Measurements from ENCODE around the gene PACRGL.

- TF ChIP-seq YY1 (IDR thresholded peaks at IDR 0.05; ENCODE audit: insufficient read depth, insufficient read length): no peak
- TF ChIP-seq ZNF274 (IDR thresholded peaks at IDR 0.05; ENCODE audit: low read depth, low read length): no peak
Observed at GRCh38 chr4:20754036-20754435, 53.8 kb downstream of the PACRGL start.

All from NT2/D1 (cell line).